Left ventricle myocardium inferior (tissue), 1 donor: ENCODE results near the gene CYP19A1. TPM values are rescaled to one million over a fixed set of nuclear protein-coding genes. Genes with fewer than 3 reads are reported as not detected.
A peak's percentile ranks its signal among the peaks of the same experiment; 100 is the strongest.

Experiments used
- DNase-seq: peaks from one replicate; pipeline ENCODE4 v3.0.0-alpha.2; 2020
- H3K27ac ChIP-seq: fragments of 200-600 bp; replicated peaks from 2 replicates; pipeline ENCODE4 v1.8.0; 2021
- H3K27me3 ChIP-seq: fragments of 200-600 bp; 2 replicates; pipeline ENCODE4 v1.8.0; 2021; ENCODE audit warnings: low read depth
- H3K36me3 ChIP-seq: fragments of 200-600 bp; 2 replicates; pipeline ENCODE4 v1.8.0; 2021
- H3K4me1 ChIP-seq: fragments of 200-600 bp; 2 replicates; pipeline ENCODE4 v1.8.0; 2021
- H3K4me3 ChIP-seq: fragments of 200-600 bp; 2 replicates; pipeline ENCODE4 v1.8.0; 2021; ENCODE audit warnings: mild to moderate bottlenecking, moderate library complexity
- H3K9me3 ChIP-seq: fragments of 200-600 bp; replicated peaks from 2 replicates; pipeline ENCODE4 v1.8.0; 2021
- intact Hi-C: fragments of 100-400 bp; cut with micrococcal nuclease; formaldehyde crosslinking; loops from one replicate; pipeline ENCODE4 v1.11.0; 2022
- total RNA-seq: library from RNA; stranded (reverse); fragmentation: NEBNext Ultra II Directional; extraction: Animal tissue kit (Norgen Biotek cat#: 25700); gene quantifications from one replicate; pipeline ENCODE4 v1.2.1, GENCODE V29; 2021
- TF ChIP-seq, protein P1 (sequence below): fragments of 200-600 bp; IDR thresholded peaks from 2 replicates; pipeline ENCODE4 v1.8.0; 2021; ENCODE audit warnings: antibody characterized with exemption, mild to moderate bottlenecking, borderline replicate concordance
- donor health status: DM: no; HTN: yes; CAD: no; lungs with severe emphysema.

CYP19A1 gene
- total RNA-seq, 1 donor from 2014 or later = 0.60 TPM

DNA sequence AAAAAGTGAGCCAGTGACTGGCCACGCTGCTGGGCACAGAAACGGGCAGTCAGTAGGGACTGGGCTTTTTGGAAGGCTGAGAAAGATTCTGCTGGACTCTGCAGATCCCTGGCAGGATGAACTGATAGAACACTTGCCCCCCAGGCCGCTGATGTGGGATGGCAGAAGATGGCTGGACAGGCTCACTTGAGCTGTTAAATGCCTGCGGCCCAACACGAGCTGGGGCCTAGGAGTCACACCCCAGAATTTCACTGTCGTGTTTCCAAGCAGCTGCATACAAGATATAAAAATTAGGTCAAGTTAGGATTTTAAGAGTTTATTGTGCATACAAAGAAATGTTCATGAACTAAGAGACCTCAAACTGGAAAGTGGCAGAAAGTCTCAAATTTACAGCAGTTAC is 29.9 kb upstream of the CYP19A1 start:
- no peaks in the 10 kb centered on the region for H3K9me3 ChIP-seq
- H3K27ac ChIP-seq = peak overlapping the region; percentile 15
- no peaks in the 10 kb centered on the region for H3K36me3 ChIP-seq
- TF ChIP-seq, protein P1, sequence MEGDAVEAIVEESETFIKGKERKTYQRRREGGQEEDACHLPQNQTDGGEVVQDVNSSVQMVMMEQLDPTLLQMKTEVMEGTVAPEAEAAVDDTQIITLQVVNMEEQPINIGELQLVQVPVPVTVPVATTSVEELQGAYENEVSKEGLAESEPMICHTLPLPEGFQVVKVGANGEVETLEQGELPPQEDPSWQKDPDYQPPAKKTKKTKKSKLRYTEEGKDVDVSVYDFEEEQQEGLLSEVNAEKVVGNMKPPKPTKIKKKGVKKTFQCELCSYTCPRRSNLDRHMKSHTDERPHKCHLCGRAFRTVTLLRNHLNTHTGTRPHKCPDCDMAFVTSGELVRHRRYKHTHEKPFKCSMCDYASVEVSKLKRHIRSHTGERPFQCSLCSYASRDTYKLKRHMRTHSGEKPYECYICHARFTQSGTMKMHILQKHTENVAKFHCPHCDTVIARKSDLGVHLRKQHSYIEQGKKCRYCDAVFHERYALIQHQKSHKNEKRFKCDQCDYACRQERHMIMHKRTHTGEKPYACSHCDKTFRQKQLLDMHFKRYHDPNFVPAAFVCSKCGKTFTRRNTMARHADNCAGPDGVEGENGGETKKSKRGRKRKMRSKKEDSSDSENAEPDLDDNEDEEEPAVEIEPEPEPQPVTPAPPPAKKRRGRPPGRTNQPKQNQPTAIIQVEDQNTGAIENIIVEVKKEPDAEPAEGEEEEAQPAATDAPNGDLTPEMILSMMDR = no peak
- no peak overlapping the region for H3K4me3 ChIP-seq
- H3K27me3 ChIP-seq = no peaks in the 10 kb centered on the region
- intact Hi-C loops = no loop called here
- no peaks in the 10 kb centered on the region for H3K4me1 ChIP-seq
- no peak for DNase-seq

DNA sequence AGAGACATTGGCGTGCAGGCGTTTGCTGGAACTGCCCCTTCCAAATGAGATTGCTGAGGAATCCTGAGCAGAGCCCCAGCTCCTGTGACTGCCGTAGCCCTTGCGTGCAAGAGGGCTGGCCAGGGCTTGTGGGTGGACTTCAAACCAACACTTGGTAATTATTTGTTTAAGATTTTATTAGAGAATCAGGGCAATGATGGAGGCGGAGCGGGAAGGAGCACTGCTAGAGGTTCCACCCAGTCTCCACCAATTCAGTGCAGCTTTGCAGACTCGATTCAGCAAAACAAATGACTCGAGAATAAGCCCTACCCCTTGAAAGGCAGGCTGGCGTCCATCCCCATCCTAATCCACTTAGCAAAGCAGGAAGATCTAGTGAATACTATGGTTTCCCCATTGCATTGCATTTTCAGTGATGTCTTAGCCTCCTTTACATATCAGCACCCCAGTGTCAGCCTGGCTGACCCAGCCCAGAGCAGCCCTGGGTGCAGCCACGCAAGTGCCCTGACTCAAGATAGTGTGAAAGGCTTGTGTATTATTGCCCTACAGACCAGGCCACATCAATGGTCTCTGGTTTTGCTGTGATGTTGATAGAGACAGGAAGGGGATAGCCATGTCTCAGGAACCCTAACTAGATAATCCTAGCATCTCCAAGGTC is 29.1 kb upstream of the CYP19A1 start:
- Histone ChIP-seq H3K4me3 (no peak overlapping the region), H3K27me3 (no peaks in the 10 kb centered on the region), H3K9me3 (no peaks in the 10 kb centered on the region), H3K27ac (peak overlapping the region; percentile 25), H3K36me3 (no peaks in the 10 kb centered on the region), H3K4me1 (no peaks in the 10 kb centered on the region)
- no peak for DNase-seq
- intact Hi-C loops = no loop called here
- TF ChIP-seq, protein P1 = no peak

DNA sequence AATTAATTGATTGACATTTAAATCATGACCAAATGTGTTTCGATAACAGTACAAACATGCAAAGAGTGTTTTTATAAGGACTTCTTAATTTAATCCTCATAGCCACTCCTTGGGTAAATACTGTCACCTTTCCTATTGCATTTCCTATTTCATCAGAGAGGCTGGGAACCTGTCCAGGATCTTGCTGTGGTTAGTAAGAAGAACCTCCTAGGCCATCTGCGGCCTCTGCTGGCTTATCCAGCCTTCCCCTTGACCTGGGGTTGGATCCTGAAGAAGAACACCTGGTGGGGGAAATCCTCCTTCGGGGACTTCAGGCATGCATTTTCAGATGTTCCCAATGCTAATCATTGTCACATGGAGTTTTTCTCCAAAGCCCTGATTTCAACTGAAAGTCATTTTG is 28.5 kb upstream of the CYP19A1 start:
- H3K27me3 ChIP-seq = no peaks in the 10 kb centered on the region
- no peaks in the 10 kb centered on the region for H3K36me3 ChIP-seq
- no peak overlapping the region for H3K4me3 ChIP-seq
- no peak for DNase-seq
- intact Hi-C loops = no loop called here
- TF ChIP-seq, protein P1 = no peak
- no peaks in the 10 kb centered on the region for H3K4me1 ChIP-seq
- peak overlapping the region; percentile 25 for H3K27ac ChIP-seq
- no peaks in the 10 kb centered on the region for H3K9me3 ChIP-seq

DNA sequence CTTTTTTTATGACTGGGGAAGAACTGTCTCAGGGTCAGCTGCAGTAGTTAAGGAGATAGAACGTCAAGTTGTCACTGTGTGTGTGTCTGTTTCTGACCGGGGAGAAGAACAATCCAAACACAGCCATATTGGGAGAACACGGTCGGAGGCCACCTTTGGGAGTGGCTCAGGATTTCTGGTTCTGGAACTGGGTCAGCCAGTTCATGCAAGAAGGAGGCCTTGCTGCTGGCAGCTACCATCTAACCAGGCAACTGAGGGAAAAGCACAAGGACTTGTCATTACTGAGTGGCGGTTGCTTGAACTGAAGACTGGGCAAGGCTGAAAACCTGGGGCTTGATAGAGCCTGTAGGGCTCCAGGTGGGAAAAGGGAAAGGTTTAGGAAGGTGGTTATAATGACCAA is 27.7 kb upstream of the CYP19A1 start:
- Histone ChIP-seq H3K27me3 (no peaks in the 10 kb centered on the region), H3K4me1 (no peaks in the 10 kb centered on the region), H3K36me3 (no peaks in the 10 kb centered on the region), H3K27ac (no peak overlapping the region), H3K9me3 (no peaks in the 10 kb centered on the region), H3K4me3 (no peak overlapping the region)
- DNase-seq = no peak
- intact Hi-C loops = no loop called here
- TF ChIP-seq, protein P1 = no peak

DNA sequence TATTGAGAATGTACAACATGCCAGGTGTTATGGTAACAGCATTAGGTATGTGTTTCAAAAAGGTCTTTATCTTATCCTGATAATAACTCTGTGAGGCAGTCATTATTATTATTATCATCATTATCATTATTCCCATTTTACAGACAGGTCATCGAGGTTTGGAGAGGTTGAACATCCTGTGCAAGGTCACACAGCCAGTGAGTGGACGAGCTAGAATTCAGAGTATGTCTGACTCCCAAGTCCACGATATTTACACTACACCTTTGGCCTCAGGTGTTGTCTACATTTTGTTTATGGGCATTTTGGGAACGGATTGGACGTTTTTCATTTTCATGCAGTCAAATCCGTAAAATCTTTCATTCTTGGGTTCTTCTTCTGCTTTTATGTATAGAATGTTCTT is 27.0 kb upstream of the CYP19A1 start:
- Histone ChIP-seq H3K9me3 (no peaks in the 10 kb centered on the region), H3K4me1 (no peaks in the 10 kb centered on the region), H3K4me3 (no peak overlapping the region), H3K27ac (no peak overlapping the region), H3K36me3 (no peaks in the 10 kb centered on the region), H3K27me3 (no peaks in the 10 kb centered on the region)
- DNase-seq = no peak
- intact Hi-C loops = no loop called here
- TF ChIP-seq, protein P1 = no peak
